Suprapubic skin (tissue), 4 donors: ENCODE data around the gene AMIGO3.
"Not testable (repeated sequence)": the region's sequence is repeated elsewhere in the genome, so short reads cannot be mapped to it uniquely, and the experiment has no call there.

Experiments
- EP300 ChIP-seq: sonication (generic); formaldehyde crosslinking; IDR thresholded peaks from one replicate; pipeline ENCODE4 v1.6.1; 2017; ENCODE audit warnings: antibody characterized with exemption
- POLR2A ChIP-seq, 2 donors: fragments of 450-650 bp; IDR thresholded peaks; one replicate each; pipeline ENCODE4 v1.6.1; 2017; ENCODE audit warnings: antibody characterized with exemption in 2 of 2, mild to moderate bottlenecking in 2 of 2, moderate library complexity in 2 of 2
- POLR2AphosphoS5 ChIP-seq, 3 donors: sonication (generic); formaldehyde crosslinking; IDR thresholded peaks; one replicate each; pipeline ENCODE4 v1.6.1; 2017; ENCODE audit warnings: antibody characterized with exemption in 3 of 3
- TF ChIP-seq, protein P1 (sequence below), 2 donors: fragments of 200-600 bp in 1 of 2; fragments of 450-650 bp in 1 of 2; sonication (generic) in 1 of 2; IDR thresholded peaks; one replicate each; pipeline ENCODE4 v1.5.1; 2016 to 2019; ENCODE audit warnings: antibody characterized with exemption in 2 of 2, mild to moderate bottlenecking in 1 of 2, moderate library complexity in 1 of 2

DNA sequence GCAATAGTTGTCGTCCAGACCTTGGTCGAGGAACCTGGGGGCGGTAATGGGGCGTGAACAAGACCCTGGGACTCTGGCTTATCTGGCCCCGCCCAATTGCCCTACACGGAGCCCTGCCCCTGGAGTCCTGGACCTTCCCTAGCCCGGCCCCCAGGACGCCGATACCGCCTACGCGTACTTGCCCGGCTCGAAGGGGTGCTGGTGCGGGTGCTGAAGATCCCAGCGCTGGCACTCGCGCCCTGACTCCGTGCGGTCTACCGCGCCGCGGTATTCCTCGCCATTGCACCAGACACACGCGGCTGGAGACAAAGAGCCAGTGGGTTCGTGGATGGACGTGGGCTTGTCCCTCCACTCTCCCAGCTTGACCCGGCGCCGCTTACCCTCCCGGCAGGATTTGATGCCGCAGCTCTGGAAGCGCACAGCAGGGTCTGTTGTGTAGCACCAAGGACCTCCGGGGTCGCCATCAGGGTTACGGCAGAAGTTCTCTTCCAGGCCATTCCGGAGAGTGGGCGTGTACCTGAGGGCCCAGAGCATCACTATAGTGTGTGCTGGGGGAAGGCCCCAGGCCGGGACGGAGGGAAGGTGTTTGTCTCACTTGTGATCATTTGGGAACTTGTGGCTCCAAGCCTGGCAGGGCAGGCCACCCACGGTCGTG is 32.6 kb downstream of the AMIGO3 start:
- TF ChIP-seq, protein P1, sequence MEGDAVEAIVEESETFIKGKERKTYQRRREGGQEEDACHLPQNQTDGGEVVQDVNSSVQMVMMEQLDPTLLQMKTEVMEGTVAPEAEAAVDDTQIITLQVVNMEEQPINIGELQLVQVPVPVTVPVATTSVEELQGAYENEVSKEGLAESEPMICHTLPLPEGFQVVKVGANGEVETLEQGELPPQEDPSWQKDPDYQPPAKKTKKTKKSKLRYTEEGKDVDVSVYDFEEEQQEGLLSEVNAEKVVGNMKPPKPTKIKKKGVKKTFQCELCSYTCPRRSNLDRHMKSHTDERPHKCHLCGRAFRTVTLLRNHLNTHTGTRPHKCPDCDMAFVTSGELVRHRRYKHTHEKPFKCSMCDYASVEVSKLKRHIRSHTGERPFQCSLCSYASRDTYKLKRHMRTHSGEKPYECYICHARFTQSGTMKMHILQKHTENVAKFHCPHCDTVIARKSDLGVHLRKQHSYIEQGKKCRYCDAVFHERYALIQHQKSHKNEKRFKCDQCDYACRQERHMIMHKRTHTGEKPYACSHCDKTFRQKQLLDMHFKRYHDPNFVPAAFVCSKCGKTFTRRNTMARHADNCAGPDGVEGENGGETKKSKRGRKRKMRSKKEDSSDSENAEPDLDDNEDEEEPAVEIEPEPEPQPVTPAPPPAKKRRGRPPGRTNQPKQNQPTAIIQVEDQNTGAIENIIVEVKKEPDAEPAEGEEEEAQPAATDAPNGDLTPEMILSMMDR (IDR thresholded peaks at IDR 0.05): not testable (repeated sequence)
- not testable (repeated sequence) for TF ChIP-seq POLR2A (IDR thresholded peaks at IDR 0.05); EP300; POLR2AphosphoS5 (IDR thresholded peaks at IDR 0.05)
